AG09309 (cell line): ENCODE results near the gene PAQR7.

Experiments
- DNase-seq: peaks from one replicate; pipeline ENCODE4 v3.0.0-alpha.2; 2010; ENCODE audit warnings: low read depth
- H3K4me3 ChIP-seq: 2 replicates; pipeline ENCODE4 v1.5.1; 2011; ENCODE audit warnings: mild to moderate bottlenecking, low read depth, low read length, moderate library complexity; ENCODE audit not compliant: control insufficient read depth
- TF ChIP-seq, protein P1 (sequence below): IDR thresholded peaks from 2 replicates; pipeline ENCODE4 v1.5.1; 2011; ENCODE audit warnings: mild to moderate bottlenecking, low read depth, low read length, inconsistent platforms; ENCODE audit not compliant: insufficient read depth, control insufficient read depth; ENCODE audit errors: missing control alignments

Gene PAQR7

DNA sequence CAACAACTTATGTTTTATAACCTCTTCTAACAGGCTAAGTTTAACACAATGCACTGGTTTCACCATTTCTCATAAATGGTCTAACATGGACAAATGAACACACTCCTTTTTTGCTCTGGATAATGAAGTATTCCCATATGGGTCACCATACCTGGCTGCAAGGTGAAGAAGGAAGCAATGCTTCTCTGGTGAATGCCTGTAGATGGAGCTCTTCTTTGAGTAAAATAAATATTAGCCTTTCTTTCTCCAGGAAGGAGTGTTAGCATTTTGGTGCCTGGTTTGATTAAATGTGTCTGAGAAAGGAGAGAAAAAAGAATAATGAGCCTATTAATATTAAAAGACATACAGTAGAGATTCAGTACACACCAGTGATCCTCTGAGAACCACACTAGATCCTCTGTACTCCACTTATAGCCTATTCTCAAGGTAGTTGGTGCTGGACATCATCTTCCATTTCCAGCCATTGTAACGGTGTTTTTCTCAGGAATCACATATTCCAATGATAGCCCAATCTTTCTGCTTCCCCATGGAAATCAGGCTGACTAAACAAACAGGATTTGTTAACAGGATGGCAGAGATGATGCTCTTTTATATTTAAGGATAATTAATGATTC, 38.1 kb downstream of the PAQR7 start:
- TF ChIP-seq, protein P1, sequence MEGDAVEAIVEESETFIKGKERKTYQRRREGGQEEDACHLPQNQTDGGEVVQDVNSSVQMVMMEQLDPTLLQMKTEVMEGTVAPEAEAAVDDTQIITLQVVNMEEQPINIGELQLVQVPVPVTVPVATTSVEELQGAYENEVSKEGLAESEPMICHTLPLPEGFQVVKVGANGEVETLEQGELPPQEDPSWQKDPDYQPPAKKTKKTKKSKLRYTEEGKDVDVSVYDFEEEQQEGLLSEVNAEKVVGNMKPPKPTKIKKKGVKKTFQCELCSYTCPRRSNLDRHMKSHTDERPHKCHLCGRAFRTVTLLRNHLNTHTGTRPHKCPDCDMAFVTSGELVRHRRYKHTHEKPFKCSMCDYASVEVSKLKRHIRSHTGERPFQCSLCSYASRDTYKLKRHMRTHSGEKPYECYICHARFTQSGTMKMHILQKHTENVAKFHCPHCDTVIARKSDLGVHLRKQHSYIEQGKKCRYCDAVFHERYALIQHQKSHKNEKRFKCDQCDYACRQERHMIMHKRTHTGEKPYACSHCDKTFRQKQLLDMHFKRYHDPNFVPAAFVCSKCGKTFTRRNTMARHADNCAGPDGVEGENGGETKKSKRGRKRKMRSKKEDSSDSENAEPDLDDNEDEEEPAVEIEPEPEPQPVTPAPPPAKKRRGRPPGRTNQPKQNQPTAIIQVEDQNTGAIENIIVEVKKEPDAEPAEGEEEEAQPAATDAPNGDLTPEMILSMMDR: peak; percentile 22
- no peak overlapping the region for H3K4me3 ChIP-seq
- no peak for DNase-seq

DNA sequence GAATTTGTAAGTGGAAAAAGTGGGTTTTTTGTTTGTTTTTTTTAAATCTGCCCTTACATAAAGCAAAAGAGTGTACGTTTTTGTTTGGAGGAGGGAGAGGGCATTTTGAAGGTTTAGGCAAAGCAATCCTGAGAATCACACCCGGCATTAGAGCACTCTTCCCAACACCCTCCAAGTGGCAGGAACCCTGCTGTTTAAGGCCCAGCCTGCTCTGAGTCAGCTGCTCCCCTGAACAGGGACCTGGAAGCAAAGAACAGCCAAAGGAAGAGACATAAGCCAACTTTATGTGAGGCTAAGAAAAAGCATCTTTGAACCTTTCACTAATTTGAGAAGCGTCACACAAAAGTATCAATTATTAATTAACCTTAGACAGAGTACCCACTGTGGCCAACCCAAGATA, 38.8 kb downstream of the PAQR7 start:
- TF ChIP-seq, protein P1: no peak
- H3K4me3 ChIP-seq: no peak overlapping the region
- no peak for DNase-seq

DNA sequence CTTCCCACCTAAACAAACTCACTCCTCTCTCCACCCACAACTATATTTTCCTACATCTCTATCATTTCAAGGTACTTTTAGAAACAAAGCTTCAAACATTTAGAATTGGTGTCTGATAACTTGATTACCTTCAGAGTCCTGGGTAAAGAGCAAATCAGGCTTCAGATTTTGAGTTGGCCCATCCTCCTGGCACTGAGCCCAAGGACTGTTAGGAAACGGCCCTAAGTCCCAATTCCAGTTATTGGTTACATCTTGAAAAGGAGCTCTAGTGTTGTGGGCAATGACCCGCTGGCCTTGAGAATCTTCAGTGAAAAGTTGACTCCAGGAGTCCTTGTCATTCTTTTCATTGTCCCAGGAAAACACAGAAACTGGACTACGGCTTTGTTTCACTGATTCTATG, 40.6 kb downstream of the PAQR7 start:
- TF ChIP-seq, protein P1: no peak
- DNase-seq: no peak
- H3K4me3 ChIP-seq: no peak overlapping the region

DNA sequence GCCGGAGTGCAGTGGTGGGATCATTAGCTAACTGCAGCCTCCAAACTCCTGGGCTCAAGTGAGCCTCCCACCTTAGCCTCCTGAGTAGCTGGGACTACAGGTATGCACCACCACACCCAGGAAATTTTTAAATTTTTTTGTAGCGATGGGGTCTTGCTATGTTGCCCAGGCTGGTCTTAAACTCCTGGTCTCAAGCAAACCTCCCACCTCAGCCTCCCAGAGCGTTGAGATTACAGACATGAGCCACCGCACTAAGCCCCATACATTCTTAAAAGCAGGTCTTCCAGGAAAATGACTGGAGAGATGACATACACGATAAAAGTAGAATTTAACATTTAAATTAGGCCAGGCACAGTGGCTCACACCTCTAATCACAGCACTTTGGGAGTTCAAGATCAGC, 42.4 kb downstream of the PAQR7 start:
- H3K4me3 ChIP-seq: no peak overlapping the region
- TF ChIP-seq, protein P1: no peak
- no peak for DNase-seq

DNA sequence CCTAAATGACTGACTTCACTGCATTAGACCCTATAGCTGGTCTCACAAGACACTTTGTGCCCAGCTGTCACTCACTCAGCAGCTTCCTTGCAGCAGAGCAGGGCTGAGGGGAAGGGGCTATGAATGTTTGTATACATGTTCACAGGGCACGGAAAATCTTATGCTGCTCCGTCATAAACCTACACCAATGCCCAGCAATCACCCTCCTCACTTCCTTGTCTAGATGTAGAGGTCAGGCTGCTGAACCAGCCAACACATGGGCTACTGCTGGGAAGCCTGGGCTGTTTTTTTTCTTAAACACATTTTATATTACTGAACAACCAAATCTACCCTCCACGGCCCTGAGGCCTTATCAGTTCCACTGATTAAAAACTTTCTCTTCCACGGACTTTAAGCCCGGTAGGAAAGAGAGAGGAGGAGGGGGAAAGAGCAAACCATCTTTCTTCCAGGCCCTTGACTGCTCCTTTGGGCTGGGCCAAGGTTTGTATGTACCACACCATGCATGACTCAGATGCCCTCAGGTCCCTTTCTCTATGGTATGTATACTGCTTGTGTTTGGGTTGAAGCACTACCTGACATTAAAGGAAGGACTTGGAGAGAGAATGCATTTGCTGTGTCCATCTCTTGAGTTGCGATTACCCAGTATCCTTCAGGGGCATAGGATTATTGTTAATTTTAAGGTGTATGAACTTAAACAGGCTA, 43.0 kb downstream of the PAQR7 start:
- TF ChIP-seq, protein P1: no peak
- DNase-seq: no peak
- no peak overlapping the region for H3K4me3 ChIP-seq

DNA sequence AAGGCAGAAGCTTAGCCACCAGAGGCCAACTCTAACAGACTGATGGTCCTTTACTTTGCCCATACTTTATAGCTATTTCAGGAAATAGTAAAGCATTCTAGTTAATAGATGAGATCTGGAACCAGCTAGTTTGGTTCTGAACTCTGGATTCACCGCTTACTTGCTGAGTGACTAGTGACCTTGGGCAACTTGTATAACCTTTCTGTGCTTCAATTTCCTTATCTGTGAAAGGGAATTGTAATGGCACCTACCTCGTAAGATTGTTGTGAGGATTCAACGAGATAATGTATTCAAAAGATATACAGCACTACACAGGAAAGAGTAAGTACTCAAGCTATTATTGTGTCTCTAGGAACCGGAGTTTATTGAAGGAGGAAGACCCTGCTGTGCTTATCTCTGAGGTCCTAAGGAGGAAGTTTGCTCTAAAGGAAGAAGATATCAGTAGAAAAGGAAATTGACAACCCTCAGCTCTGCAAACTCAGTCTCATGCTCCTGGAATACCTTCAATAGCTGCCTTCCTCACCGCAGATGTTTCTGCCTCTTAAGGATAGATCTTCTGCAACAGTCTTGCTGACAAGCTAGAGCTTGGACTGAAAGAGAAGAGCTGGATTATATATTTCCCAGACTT, 43.8 kb downstream of the PAQR7 start:
- TF ChIP-seq, protein P1: no peak
- DNase-seq: no peak
- H3K4me3 ChIP-seq: no peak overlapping the region

DNA sequence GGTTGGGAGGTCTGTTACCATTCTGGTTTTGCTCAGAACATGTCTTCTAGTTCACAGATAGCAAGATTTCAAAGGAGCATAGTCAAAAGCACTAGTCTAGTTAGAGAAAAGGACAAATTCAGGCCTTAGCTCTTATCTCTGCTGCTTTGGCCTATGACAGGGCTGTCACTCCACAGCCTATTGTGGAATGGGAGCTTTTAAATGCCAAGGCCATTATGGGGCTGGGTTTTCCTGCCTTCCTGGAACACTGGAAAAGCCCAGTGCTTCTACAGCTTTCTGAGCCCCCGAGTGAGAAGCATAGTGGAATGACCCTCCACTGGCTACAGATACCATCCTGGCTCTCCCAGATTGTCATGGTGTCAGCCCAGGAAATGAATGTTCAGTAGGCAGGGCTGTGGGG, 46.5 kb downstream of the PAQR7 start:
- TF ChIP-seq, protein P1: no peak
- no peak for DNase-seq
- no peak overlapping the region for H3K4me3 ChIP-seq
